Mesenchymal stem cell (in vitro differentiated cells and primary cell): ENCODE results near the gene CNTF.

Experiments
- DNase-seq: peaks from one replicate; pipeline ENCODE4 v3.0.0-alpha.2; 2013
- H2AFZ ChIP-seq: one replicate; pipeline ENCODE4 v1.6.1; 2013; ENCODE audit warnings: low read depth, mild to moderate bottlenecking, control low read depth, inconsistent platforms, low read length, moderate library complexity
- H2AK5ac ChIP-seq: 2 replicates; pipeline ENCODE4 v1.6.1; 2013; ENCODE audit warnings: low read length, moderate library complexity, mild to moderate bottlenecking, inconsistent platforms; ENCODE audit not compliant: severe bottlenecking
- H2BK120ac ChIP-seq: one replicate; pipeline ENCODE4 v1.6.1; 2013; ENCODE audit warnings: low read depth, mild to moderate bottlenecking, inconsistent platforms, low read length, moderate library complexity
- H2BK12ac ChIP-seq, 2 experiments: one replicate each; pipeline ENCODE4 v1.6.1; 2013; ENCODE audit warnings: inconsistent platforms in 2 of 2, low read length in 2 of 2, mild to moderate bottlenecking in 2 of 2, moderate library complexity in 2 of 2, control low read depth in 1 of 2
- H2BK15ac ChIP-seq: one replicate; pipeline ENCODE4 v1.6.1; 2013; ENCODE audit warnings: mild to moderate bottlenecking, low read depth, inconsistent platforms; ENCODE audit not compliant: poor library complexity, severe bottlenecking
- H2BK5ac ChIP-seq: 2 replicates; pipeline ENCODE4 v1.6.1; 2013; ENCODE audit warnings: low read depth, mild to moderate bottlenecking, low read length, control low read depth, inconsistent platforms; ENCODE audit not compliant: poor library complexity, severe bottlenecking
- H3K14ac ChIP-seq, 2 experiments: one replicate each; pipeline ENCODE4 v1.6.1; 2013; ENCODE audit warnings: inconsistent platforms in 2 of 2, low read length in 2 of 2, control low read depth in 1 of 2, mild to moderate bottlenecking in 1 of 2, moderate library complexity in 1 of 2
- H3K18ac ChIP-seq, 2 experiments: one replicate each; pipeline ENCODE4 v1.6.1; 2013; ENCODE audit warnings: inconsistent platforms in 2 of 2, low read length in 2 of 2, control low read depth in 1 of 2, low read depth in 1 of 2, mild to moderate bottlenecking in 1 of 2
- H3K23ac ChIP-seq, 2 experiments: one replicate each; pipeline ENCODE4 v1.6.1; 2013; ENCODE audit warnings: inconsistent platforms in 2 of 2, low read length in 2 of 2, mild to moderate bottlenecking in 2 of 2, moderate library complexity in 2 of 2, control low read depth in 1 of 2
- H3K27ac ChIP-seq: 2 replicates; pipeline ENCODE4 v1.5.1; 2013; ENCODE audit warnings: mild to moderate bottlenecking, moderate library complexity, low read length, control low read depth, inconsistent platforms; ENCODE audit not compliant: poor library complexity, severe bottlenecking
- H3K27me3 ChIP-seq, 2 experiments: 2 replicates each; pipeline versions ENCODE4 v1.6.1 to v1.7.0; 2013; ENCODE audit warnings: low read length in 2 of 2, mild to moderate bottlenecking in 2 of 2, moderate library complexity in 2 of 2, control low read depth in 1 of 2, inconsistent platforms in 1 of 2; ENCODE audit not compliant: control insufficient read depth in 1 of 2, insufficient read depth in 1 of 2
- H3K36me3 ChIP-seq, 2 experiments: 2 replicates each; pipeline versions ENCODE4 v1.6.1 to v1.7.0; 2013; ENCODE audit warnings: low read length in 2 of 2, control low read depth in 1 of 2, inconsistent platforms in 1 of 2, low read depth in 1 of 2, mild to moderate bottlenecking in 1 of 2; ENCODE audit not compliant: insufficient read depth in 2 of 2, control insufficient read depth in 1 of 2
- H3K4ac ChIP-seq, 2 experiments: one replicate each; pipeline ENCODE4 v1.6.1; 2013; ENCODE audit warnings: inconsistent platforms in 2 of 2, low read length in 2 of 2, mild to moderate bottlenecking in 2 of 2, moderate library complexity in 2 of 2, control low read depth in 1 of 2, low read depth in 1 of 2
- H3K4me1 ChIP-seq: 2 replicates; pipeline ENCODE4 v1.6.1; 2013; ENCODE audit warnings: low read depth, low read length, control low read depth; ENCODE audit not compliant: control insufficient read depth, insufficient read depth
- H3K4me2 ChIP-seq: 2 replicates; pipeline ENCODE4 v1.6.1; 2013; ENCODE audit warnings: low read length, mild to moderate bottlenecking, inconsistent platforms; ENCODE audit not compliant: poor library complexity, severe bottlenecking
- H3K4me3 ChIP-seq, 2 experiments: 2 replicates each; pipeline versions ENCODE4 v1.5.1 to v1.7.0; 2013; ENCODE audit warnings: low read length in 2 of 2, mild to moderate bottlenecking in 2 of 2, control low read depth in 1 of 2, low read depth in 1 of 2; ENCODE audit not compliant: insufficient read depth in 1 of 2
- H3K79me1 ChIP-seq: replicated peaks from 2 replicates; pipeline ENCODE4 v1.6.1; 2013; ENCODE audit warnings: mild to moderate bottlenecking, control low read depth, low read length, inconsistent platforms; ENCODE audit not compliant: poor library complexity, severe bottlenecking
- H3K9ac ChIP-seq: 2 replicates; pipeline ENCODE4 v1.7.0; 2013; ENCODE audit warnings: mild to moderate bottlenecking, low read length, moderate library complexity
- H3K9me3 ChIP-seq: 2 replicates; pipeline ENCODE4 v1.7.0; 2013; ENCODE audit warnings: mild to moderate bottlenecking, low read length; ENCODE audit not compliant: control insufficient read depth
- H4K8ac ChIP-seq: one replicate; pipeline ENCODE4 v1.6.1; 2013; ENCODE audit warnings: inconsistent platforms, mild to moderate bottlenecking, low read length, moderate library complexity
- H4K91ac ChIP-seq: one replicate; pipeline ENCODE4 v1.6.1; 2013; ENCODE audit warnings: mild to moderate bottlenecking, low read length, inconsistent platforms
- WGBS: methylation state at CpG from one replicate; pipeline ENCODE4 v1.1.7; 2013; ENCODE audit warnings: mixed read lengths; 5-methylcytosine and 5-hydroxymethylcytosine counted together

The CNTF gene

DNA sequence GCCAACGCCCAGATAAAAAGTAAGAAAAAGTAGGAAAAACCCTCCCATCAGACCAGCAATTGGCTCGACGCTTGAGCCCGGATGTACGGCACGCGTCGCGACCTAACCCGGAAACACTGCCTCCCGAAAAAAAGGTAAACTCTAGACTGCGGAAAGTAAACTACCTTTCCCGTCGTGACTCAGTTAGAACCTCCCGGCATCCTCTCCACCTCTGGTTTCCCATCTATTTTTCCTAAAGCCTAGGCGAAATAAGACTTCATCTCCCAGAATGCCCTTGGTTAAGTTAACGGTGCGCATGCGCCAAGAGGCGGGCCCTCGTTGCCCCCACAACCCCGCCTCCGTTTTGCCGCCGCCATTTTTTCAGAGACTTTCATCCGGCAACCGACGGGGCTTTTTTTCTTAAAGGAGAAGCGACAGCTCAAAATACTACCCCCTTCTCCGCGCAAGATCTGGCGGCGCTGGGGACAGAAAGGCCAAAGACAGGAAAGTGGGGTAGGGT, 44.3 kb upstream of the CNTF start:
- Histone ChIP-seq H4K91ac (peak overlapping the region; percentile 99), H3K14ac (peak overlapping the region; percentile 6 to 70), H3K4me3 (peak overlapping the region; percentile 85 to 98), H2BK12ac (peak overlapping the region in 1 of 2 experiments; percentile 53), H3K4ac (peak overlapping the region; percentile 64 to 99), H2AFZ (peak overlapping the region; percentile 20), H2AK5ac (peak overlapping the region; percentile 43), H3K27ac (peak overlapping the region; percentile 100), H3K9ac (peak overlapping the region; percentile 99), H3K4me2 (peak overlapping the region; percentile 80), H2BK120ac (peak overlapping the region; percentile 84), H3K79me1 (peaks cover 2% of the 10 kb centered on the region), H4K8ac (peak overlapping the region; percentile 99), H3K18ac (peak overlapping the region; percentile 93 to 99), H3K4me1 (peaks cover 8% of the 10 kb centered on the region), H3K36me3 (peaks cover 0 to 6% of the 10 kb centered on the region in 2 experiments), H3K23ac (peak overlapping the region in 1 of 2 experiments; percentile 2), H2BK5ac (peak overlapping the region; percentile 99), H3K9me3 (no peaks in the 10 kb centered on the region), H2BK15ac (peak overlapping the region; percentile 93), H3K27me3 (no peaks in the 10 kb centered on the region)
- peak; percentile 99 for DNase-seq
- under 1% methylated on average over 32 of the region's 33 CpGs for WGBS

GRCh38 chr11:58578635-58579191, 43.8 kb upstream of the CNTF start, which contains the start of gene ZFP91:
Gene ZFP91, plus strand, starts transcription at chr11:58579063. Its CDS starts 219 bp downstream, at chr11:58579282.
- H2BK12ac ChIP-seq, result peak within 1 kb of the TSS; percentile 63 to 86
- H2BK120ac ChIP-seq, result peak within 1 kb of the TSS; percentile 99
- H2BK15ac ChIP-seq, result peak within 1 kb of the TSS; percentile 99
- H3K27me3 ChIP-seq, result no peaks in the 10 kb centered on the region
- under 1% methylated on average over 35 of the region's 51 CpGs for WGBS
- peak within 1 kb of the TSS; percentile 99 for H3K9ac ChIP-seq
- H3K23ac ChIP-seq, result peak within 1 kb of the TSS in 1 of 2 experiments; percentile 100
- peak within 1 kb of the TSS; percentile 80 for H3K4me2 ChIP-seq
- H3K79me1 ChIP-seq, result peaks cover 2% of the 10 kb centered on the region
- DNase-seq, result peak; percentile 99
- H4K8ac ChIP-seq, result peak within 1 kb of the TSS; percentile 99
- H2AFZ ChIP-seq, result peak within 1 kb of the TSS; percentile 46
- H2AK5ac ChIP-seq, result peak within 1 kb of the TSS; percentile 61
- peak within 1 kb of the TSS; percentile 99 for H3K4ac ChIP-seq
- peaks cover 0 to 6% of the 10 kb centered on the region in 2 experiments for H3K36me3 ChIP-seq
- H3K27ac ChIP-seq, result peak within 1 kb of the TSS; percentile 100
- H3K18ac ChIP-seq, result peak within 1 kb of the TSS; percentile 93 to 99
- H2BK5ac ChIP-seq, result peak within 1 kb of the TSS; percentile 100
- H3K4me1 ChIP-seq, result peaks cover 8% of the 10 kb centered on the region
- H4K91ac ChIP-seq, result peak within 1 kb of the TSS; percentile 99
- no peaks in the 10 kb centered on the region for H3K9me3 ChIP-seq
- peak within 1 kb of the TSS; percentile 90 to 98 for H3K4me3 ChIP-seq
- H3K14ac ChIP-seq, result peak within 1 kb of the TSS; percentile 97 to 99

- Histone ChIP-seq H3K9ac (peak overlapping the region; percentile 97), H3K18ac (peak overlapping the region; percentile 85 to 88), H2BK5ac (peak overlapping the region; percentile 100), H3K4ac (peak overlapping the region; percentile 93 to 99), H3K4me3 (peak overlapping the region; percentile 90 to 98), H3K4me2 (peak overlapping the region; percentile 29), H3K14ac (peak overlapping the region; percentile 97 to 99), H3K4me1 (peaks cover 8% of the 10 kb centered on the region), H3K23ac (peak overlapping the region in 1 of 2 experiments; percentile 100), H3K36me3 (peaks cover 0 to 6% of the 10 kb centered on the region in 2 experiments), H4K91ac (peak overlapping the region; percentile 97), H2BK120ac (peak overlapping the region; percentile 99), H2BK12ac (peak overlapping the region in 1 of 2 experiments; percentile 42), H3K27me3 (no peaks in the 10 kb centered on the region), H2AK5ac (peak overlapping the region; percentile 29), H4K8ac (peak overlapping the region; percentile 78), H3K79me1 (peaks cover 2% of the 10 kb centered on the region), H2AFZ (peak overlapping the region; percentile 46), H3K27ac (peak overlapping the region; percentile 90), H3K9me3 (no peaks in the 10 kb centered on the region), H2BK15ac (peak overlapping the region; percentile 99)
- WGBS, result 1% methylated on average over 64 of the region's 78 CpGs
- peak; percentile 95 for DNase-seq
Measured at GRCh38 chr11:58579192-58580129, 43.0 kb upstream of the CNTF start.
